Naive thymus-derived CD4-positive, alpha-beta T cell (primary cell): ENCODE results near the gene KIAA0825. TPM values are rescaled to one million over a fixed set of nuclear protein-coding genes. Genes with fewer than 3 reads are reported as not detected.

Experiments
- ATAC-seq: fragments of 150-1000 bp; cut with Tn5 transposase; 2 replicates; pipeline ENCODE4 v1.10.0; 2021; ENCODE audit warnings: mild to moderate bottlenecking, moderate library complexity
- CTCF ChIA-PET: fragments of 350-600 bp; sonication (Branson Sonifier 250); formaldehyde crosslinking; loops from one replicate; lab custom pipeline; 2021; ENCODE audit warnings: antibody characterized with exemption; lab: Charles Lee
- POLR2A ChIA-PET: fragments of 350-600 bp; sonication (Branson Sonifier 250); formaldehyde crosslinking; loops from one replicate; lab custom pipeline; 2021; ENCODE audit warnings: antibody characterized with exemption, inconsistent platforms; lab: Charles Lee
- DNase-seq, 9 donors: peaks; one replicate each; pipeline versions ENCODE4 v3.0.0 to v3.0.0-alpha.2; 2020 to 2022; ENCODE audit warnings: mixed read lengths in 1 of 9
- H3K27ac ChIP-seq: one replicate; pipeline ENCODE4 v1.7.0; 2013; ENCODE audit warnings: mild to moderate bottlenecking, low read depth, low read length, moderate library complexity
- H3K27me3 ChIP-seq, 2 donors: one replicate each; pipeline ENCODE4 v1.7.0; 2013; ENCODE audit warnings: low read length in 2 of 2, mild to moderate bottlenecking in 2 of 2, moderate library complexity in 2 of 2; ENCODE audit not compliant: control insufficient read depth in 2 of 2, insufficient read depth in 2 of 2
- H3K36me3 ChIP-seq, 3 experiments: 1 replicate in 2 of 3; 2 replicates in 1 of 3; pipeline ENCODE4 v1.7.0; 2013; ENCODE audit warnings: low read length in 3 of 3, mild to moderate bottlenecking in 3 of 3, moderate library complexity in 1 of 3; ENCODE audit not compliant: insufficient read depth in 3 of 3, control insufficient read depth in 2 of 3
- H3K4me1 ChIP-seq, 2 donors: one replicate each; pipeline ENCODE4 v1.7.0; 2013; ENCODE audit warnings: low read length in 2 of 2, mild to moderate bottlenecking in 2 of 2, moderate library complexity in 1 of 2; ENCODE audit not compliant: control insufficient read depth in 2 of 2, insufficient read depth in 2 of 2
- H3K4me3 ChIP-seq: 2 replicates; pipeline ENCODE4 v1.7.0; 2013; ENCODE audit warnings: mild to moderate bottlenecking, low read length
- H3K9me3 ChIP-seq, 3 experiments: 1 replicate in 2 of 3; 2 replicates in 1 of 3; pipeline ENCODE4 v1.7.0; 2013; ENCODE audit warnings: low read length in 3 of 3; ENCODE audit not compliant: control insufficient read depth in 2 of 3
- H3K27ac Mint-ChIP-seq, 9 donors: one replicate each; pipeline ENCODE4 v1.8.0; 2020 to 2022; ENCODE audit warnings: mixed read lengths in 9 of 9, mild to moderate bottlenecking in 8 of 9, moderate library complexity in 5 of 9, inconsistent platforms in 2 of 9
- H3K27me3 Mint-ChIP-seq, 5 donors: one replicate each; pipeline ENCODE4 v1.8.0; 2021 to 2022; ENCODE audit warnings: mixed read lengths in 5 of 5, mild to moderate bottlenecking in 1 of 5
- H3K36me3 Mint-ChIP-seq, 5 donors: one replicate each; pipeline ENCODE4 v1.8.0; 2020 to 2022; ENCODE audit warnings: mixed read lengths in 5 of 5, mild to moderate bottlenecking in 3 of 5, inconsistent platforms in 1 of 5
- H3K4me1 Mint-ChIP-seq, 7 donors: one replicate each; pipeline ENCODE4 v1.8.0; 2020 to 2022; ENCODE audit warnings: mixed read lengths in 7 of 7, mild to moderate bottlenecking in 3 of 7, inconsistent platforms in 1 of 7
- H3K4me3 Mint-ChIP-seq, 10 donors: one replicate each; pipeline ENCODE4 v1.8.0; 2020 to 2022; ENCODE audit warnings: mild to moderate bottlenecking in 10 of 10, mixed read lengths in 10 of 10, moderate library complexity in 6 of 10, inconsistent platforms in 2 of 10
- H3K9me3 Mint-ChIP-seq, 11 donors: one replicate each; pipeline ENCODE4 v1.8.0; 2020 to 2022; ENCODE audit warnings: mixed read lengths in 11 of 11, mild to moderate bottlenecking in 4 of 11, inconsistent platforms in 1 of 11, moderate library complexity in 1 of 11
- intact Hi-C, 2 donors: fragments of 100-400 bp; cut with micrococcal nuclease; formaldehyde crosslinking; loops; one replicate each; pipeline ENCODE4 v1.15.1; 2023
- polyA plus RNA-seq, 2 donors: library from polyadenylated mRNA; unstranded; fragments of 300-500 nt; fragmentation: Illumina TruSeq; gene quantifications; one replicate each; pipeline ENCODE4 v1.2.3, GENCODE V29; 2021
- total RNA-seq, 6 experiments: library from RNA in 5 of 6; stranded (reverse) in 5 of 6; gene quantifications; 1 replicate in 5 of 6; 2 replicates in 1 of 6; pipeline ENCODE4 v1.2.3 and lab custom pipeline; 2021 to 2026

Gene KIAA0825
- total and polyA plus RNA-seq, 7 experiments from 2014 or later: 0.38 to 3.2 (median 1.3) TPM

- no peak overlapping the region for H3K27ac ChIP-seq
- H3K27me3 ChIP-seq: no peaks in the 10 kb centered on the region
- DNase-seq: no peak
- no peaks in the 10 kb centered on the region for H3K4me1 ChIP-seq
- Mint-ChIP-seq H3K36me3 (peaks cover 0 to 20% (median 1%) of the 10 kb centered on the region in 5 donors), H3K4me1 (no peaks in the 10 kb centered on the region), H3K27ac (no peak overlapping the region), H3K4me3 (no peak overlapping the region), H3K27me3 (no peaks in the 10 kb centered on the region), H3K9me3 (no peaks in the 10 kb centered on the region)
- CTCF ChIA-PET: no interaction called here
- no peak for ATAC-seq
- intact Hi-C loops: no loop called here
- H3K36me3 ChIP-seq: no peaks in the 10 kb centered on the region
- POLR2A ChIA-PET: no interaction called here
- H3K9me3 ChIP-seq: no peaks in the 10 kb centered on the region
- H3K4me3 ChIP-seq: no peak overlapping the region
Observed at GRCh38 chr5:94471521-94471920, 146.9 kb downstream of the KIAA0825 start.

- no peaks in the 10 kb centered on the region for H3K36me3 ChIP-seq
- Mint-ChIP-seq H3K4me1 (no peaks in the 10 kb centered on the region), H3K4me3 (no peak overlapping the region), H3K9me3 (no peaks in the 10 kb centered on the region), H3K27me3 (no peaks in the 10 kb centered on the region), H3K27ac (no peak overlapping the region), H3K36me3 (peaks cover 0 to 20% (median 0%) of the 10 kb centered on the region in 5 donors)
- no peaks in the 10 kb centered on the region for H3K4me1 ChIP-seq
- DNase-seq (no peak), ATAC-seq (no peak)
- H3K9me3 ChIP-seq: no peaks in the 10 kb centered on the region
- POLR2A ChIA-PET: no interaction called here
- H3K27me3 ChIP-seq: no peaks in the 10 kb centered on the region
- H3K27ac ChIP-seq: no peak overlapping the region
- intact Hi-C loops: no loop called here
- no peak overlapping the region for H3K4me3 ChIP-seq
- CTCF ChIA-PET: no interaction called here
Observed at GRCh38 chr5:94470802-94471201, 147.6 kb downstream of the KIAA0825 start.

GRCh38 chr5:94469894-94470329 is 148.5 kb downstream of the KIAA0825 start:
- Histone ChIP-seq H3K4me1 (no peaks in the 10 kb centered on the region), H3K27me3 (no peaks in the 10 kb centered on the region), H3K9me3 (no peaks in the 10 kb centered on the region), H3K4me3 (no peak overlapping the region), H3K27ac (no peak overlapping the region), H3K36me3 (no peaks in the 10 kb centered on the region)
- no peak for DNase-seq
- H3K4me1 Mint-ChIP-seq: no peaks in the 10 kb centered on the region
- CTCF ChIA-PET: interaction anchor here (0.7 kb wide), 1 partner anchor 188 kb away, joined by 3 read pairs; no protein-coding TSS in a partner anchor
- H3K27me3 Mint-ChIP-seq: no peaks in the 10 kb centered on the region
- peaks cover 0 to 20% (median 0%) of the 10 kb centered on the region in 5 donors for H3K36me3 Mint-ChIP-seq
- no peak overlapping the region for H3K4me3 Mint-ChIP-seq
- intact Hi-C loops: no loop called here
- ATAC-seq: no peak
- POLR2A ChIA-PET: no interaction called here
- H3K27ac Mint-ChIP-seq: no peak overlapping the region
- no peaks in the 10 kb centered on the region for H3K9me3 Mint-ChIP-seq

- DNase-seq (no peak), ATAC-seq (no peak)
- no peak overlapping the region for H3K4me3 ChIP-seq
- H3K27me3 ChIP-seq: no peaks in the 10 kb centered on the region
- no peak overlapping the region for H3K27ac Mint-ChIP-seq
- ChIA-PET CTCF (no interaction called here), POLR2A (no interaction called here)
- no peaks in the 10 kb centered on the region for H3K9me3 Mint-ChIP-seq
- H3K4me1 Mint-ChIP-seq: no peaks in the 10 kb centered on the region
- H3K27ac ChIP-seq: no peak overlapping the region
- no peaks in the 10 kb centered on the region for H3K9me3 ChIP-seq
- no peaks in the 10 kb centered on the region for H3K4me1 ChIP-seq
- H3K36me3 ChIP-seq: no peaks in the 10 kb centered on the region
- no peak overlapping the region for H3K4me3 Mint-ChIP-seq
- H3K27me3 Mint-ChIP-seq: no peaks in the 10 kb centered on the region
- intact Hi-C loops: no loop called here
- peaks cover 0 to 20% (median 0%) of the 10 kb centered on the region in 5 donors for H3K36me3 Mint-ChIP-seq
Observed at GRCh38 chr5:94467954-94468930, 150.2 kb downstream of the KIAA0825 start.

- no peaks in the 10 kb centered on the region for H3K9me3 Mint-ChIP-seq
- Histone ChIP-seq H3K36me3 (no peaks in the 10 kb centered on the region), H3K4me3 (no peak overlapping the region), H3K4me1 (no peaks in the 10 kb centered on the region), H3K27ac (no peak overlapping the region), H3K27me3 (no peaks in the 10 kb centered on the region), H3K9me3 (no peaks in the 10 kb centered on the region)
- ChIA-PET POLR2A (no interaction called here), CTCF (no interaction called here)
- ATAC-seq (no peak), DNase-seq (no peak)
- no peak overlapping the region for H3K27ac Mint-ChIP-seq
- H3K4me1 Mint-ChIP-seq: no peaks in the 10 kb centered on the region
- H3K27me3 Mint-ChIP-seq: no peaks in the 10 kb centered on the region
- no peak overlapping the region for H3K4me3 Mint-ChIP-seq
- intact Hi-C loops: no loop called here
- H3K36me3 Mint-ChIP-seq: peaks cover 0 to 16% (median 0%) of the 10 kb centered on the region in 5 donors
Observed at GRCh38 chr5:94467346-94467953, 151.0 kb downstream of the KIAA0825 start.

GRCh38 chr5:94463739-94464138 is 154.7 kb downstream of the KIAA0825 start:
- no peaks in the 10 kb centered on the region for H3K4me1 Mint-ChIP-seq
- H3K4me1 ChIP-seq: no peaks in the 10 kb centered on the region
- CTCF ChIA-PET: no interaction called here
- no peak overlapping the region for H3K4me3 ChIP-seq
- H3K9me3 Mint-ChIP-seq: no peaks in the 10 kb centered on the region
- H3K27ac Mint-ChIP-seq: no peak overlapping the region
- intact Hi-C loops: no loop called here
- no peak overlapping the region for H3K4me3 Mint-ChIP-seq
- H3K9me3 ChIP-seq: no peaks in the 10 kb centered on the region
- no peak overlapping the region for H3K27ac ChIP-seq
- H3K27me3 Mint-ChIP-seq: no peaks in the 10 kb centered on the region
- DNase-seq (no peak), ATAC-seq (no peak)
- no peaks in the 10 kb centered on the region for H3K36me3 ChIP-seq
- no peaks in the 10 kb centered on the region for H3K36me3 Mint-ChIP-seq
- POLR2A ChIA-PET: no interaction called here
- no peaks in the 10 kb centered on the region for H3K27me3 ChIP-seq
